ENCODE results near the gene CDK6.

The CDK6 gene

GRCh38 chr7:92708111-92709042 lies 128.0 kb downstream of the CDK6 start:
- H3K4me1 ChIP-seq (ENCODE audit: insufficient read depth, low read length, severe bottlenecking), result no peaks in the 10 kb centered on the region
- H3K9me2 ChIP-seq (ENCODE audit: low read depth, low read length), result no peaks in the 10 kb centered on the region
- no peaks in the 10 kb centered on the region for H4K20me1 ChIP-seq (ENCODE audit: insufficient read depth, low read length)
- no peak overlapping the region for H3K4me2 ChIP-seq (ENCODE audit: low read length)
- no peaks in the 10 kb centered on the region for H3K79me2 ChIP-seq (ENCODE audit: insufficient read depth, low read length)
- H3F3A ChIP-seq (ENCODE audit: insufficient read depth, low read length), result no peaks in the 10 kb centered on the region
- peaks cover 23% of the 10 kb centered on the region for H3K36me3 ChIP-seq (ENCODE audit: insufficient read depth, low read length)
- no peak overlapping the region for H2AFZ ChIP-seq (ENCODE audit: low read length)
- H3K27me3 ChIP-seq (ENCODE audit: insufficient read depth, low read length), result no peaks in the 10 kb centered on the region
- peaks cover 17% of the 10 kb centered on the region for H3K9me3 ChIP-seq (ENCODE audit: low read length)
- no peak overlapping the region for H3K4me3 ChIP-seq (ENCODE audit: low read depth, low read length, poor library complexity, severe bottlenecking)
- H3K27ac ChIP-seq (ENCODE audit: low read depth, low read length, poor library complexity, severe bottlenecking), result no peak overlapping the region
- H3K9ac ChIP-seq (ENCODE audit: low read length), result no peak overlapping the region
- TF ChIP-seq CTCF (IDR thresholded peaks at IDR 0.05; ENCODE audit: low read length), result no peak
- TF ChIP-seq EZH2 (IDR thresholded peaks at IDR 0.05; ENCODE audit: borderline replicate concordance, low read length), result no peak

GRCh38 chr7:92707435-92707834 lies 128.9 kb downstream of the CDK6 start:
- Histone ChIP-seq H4K20me1 (ENCODE audit: insufficient read depth, low read length) (no peaks in the 10 kb centered on the region), H3K36me3 (ENCODE audit: insufficient read depth, low read length) (peaks cover 23% of the 10 kb centered on the region), H3K4me1 (ENCODE audit: insufficient read depth, low read length, severe bottlenecking) (no peaks in the 10 kb centered on the region), H3K9ac (ENCODE audit: low read length) (no peak overlapping the region), H3K9me3 (ENCODE audit: low read length) (peaks cover 17% of the 10 kb centered on the region), H2AFZ (ENCODE audit: low read length) (no peak overlapping the region), H3K27me3 (ENCODE audit: insufficient read depth, low read length) (no peaks in the 10 kb centered on the region), H3K27ac (ENCODE audit: low read depth, low read length, poor library complexity, severe bottlenecking) (no peak overlapping the region), H3K79me2 (ENCODE audit: insufficient read depth, low read length) (no peaks in the 10 kb centered on the region), H3F3A (ENCODE audit: insufficient read depth, low read length) (no peaks in the 10 kb centered on the region), H3K4me2 (ENCODE audit: low read length) (no peak overlapping the region), H3K9me2 (ENCODE audit: low read depth, low read length) (no peaks in the 10 kb centered on the region), H3K4me3 (ENCODE audit: low read depth, low read length, poor library complexity, severe bottlenecking) (no peak overlapping the region)
- TF ChIP-seq CTCF (IDR thresholded peaks at IDR 0.05; ENCODE audit: low read length) (no peak), EZH2 (IDR thresholded peaks at IDR 0.05; ENCODE audit: borderline replicate concordance, low read length) (no peak)

GRCh38 chr7:92706563-92706962 lies 129.8 kb downstream of the CDK6 start:
- TF ChIP-seq EZH2 (IDR thresholded peaks at IDR 0.05; ENCODE audit: borderline replicate concordance, low read length) (no peak), CTCF (IDR thresholded peaks at IDR 0.05; ENCODE audit: low read length) (no peak)
- no peaks in the 10 kb centered on the region for H3F3A ChIP-seq (ENCODE audit: insufficient read depth, low read length)
- H3K4me1 ChIP-seq (ENCODE audit: insufficient read depth, low read length, severe bottlenecking), result no peaks in the 10 kb centered on the region
- H3K36me3 ChIP-seq (ENCODE audit: insufficient read depth, low read length), result peaks cover 23% of the 10 kb centered on the region
- H3K27ac ChIP-seq (ENCODE audit: low read depth, low read length, poor library complexity, severe bottlenecking), result no peak overlapping the region
- H3K4me2 ChIP-seq (ENCODE audit: low read length), result no peak overlapping the region
- H3K4me3 ChIP-seq (ENCODE audit: low read depth, low read length, poor library complexity, severe bottlenecking), result no peak overlapping the region
- H3K9ac ChIP-seq (ENCODE audit: low read length), result no peak overlapping the region
- no peak overlapping the region for H2AFZ ChIP-seq (ENCODE audit: low read length)
- H4K20me1 ChIP-seq (ENCODE audit: insufficient read depth, low read length), result no peaks in the 10 kb centered on the region
- H3K27me3 ChIP-seq (ENCODE audit: insufficient read depth, low read length), result no peaks in the 10 kb centered on the region
- peaks cover 17% of the 10 kb centered on the region for H3K9me3 ChIP-seq (ENCODE audit: low read length)
- no peaks in the 10 kb centered on the region for H3K9me2 ChIP-seq (ENCODE audit: low read depth, low read length)
- no peaks in the 10 kb centered on the region for H3K79me2 ChIP-seq (ENCODE audit: insufficient read depth, low read length)

Measured in OCI-LY1 (cell line).